CD4-positive, alpha-beta T cell treated with Interleukin-10 for 1 hour (primary cell): Measurements from ENCODE around the gene PCYT1B.
"Not testable (repeated sequence)": the region's sequence is repeated elsewhere in the genome, so short reads cannot be mapped to it uniquely, and the experiment has no call there.

ENCODE experiments used
- DNase-seq: peaks from one replicate; pipeline ENCODE4 v3.0.0-alpha.2; 2020

Gene PCYT1B

DNA sequence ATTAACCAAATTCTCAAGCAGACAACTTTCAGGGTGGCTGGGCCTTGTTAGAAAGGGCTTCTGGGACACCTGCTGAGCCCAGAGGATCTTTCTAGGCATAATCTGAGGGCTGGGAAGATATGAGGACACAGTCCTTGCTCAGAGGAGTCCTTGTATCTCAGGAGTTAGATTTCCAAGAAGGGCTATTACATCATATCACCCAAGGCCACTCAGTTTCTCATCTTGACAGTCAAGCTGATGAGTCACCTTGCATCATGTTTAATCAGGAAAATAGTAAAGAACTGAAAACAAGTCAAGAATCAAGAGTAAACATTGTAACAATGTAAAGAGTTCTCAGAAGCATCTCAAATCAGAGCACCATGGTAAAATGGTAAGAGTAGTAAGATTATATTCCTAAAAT, 4.0 kb downstream of the PCYT1B start:
- no peak for DNase-seq

GRCh38 chrX:24629701-24630100, 17.4 kb downstream of the PCYT1B start:
- no peak for DNase-seq

GRCh38 chrX:24619647-24620046, 27.5 kb downstream of the PCYT1B start:
- no peak for DNase-seq

GRCh38 chrX:24610516-24610915, 36.6 kb downstream of the PCYT1B start:
- no peak for DNase-seq

DNA sequence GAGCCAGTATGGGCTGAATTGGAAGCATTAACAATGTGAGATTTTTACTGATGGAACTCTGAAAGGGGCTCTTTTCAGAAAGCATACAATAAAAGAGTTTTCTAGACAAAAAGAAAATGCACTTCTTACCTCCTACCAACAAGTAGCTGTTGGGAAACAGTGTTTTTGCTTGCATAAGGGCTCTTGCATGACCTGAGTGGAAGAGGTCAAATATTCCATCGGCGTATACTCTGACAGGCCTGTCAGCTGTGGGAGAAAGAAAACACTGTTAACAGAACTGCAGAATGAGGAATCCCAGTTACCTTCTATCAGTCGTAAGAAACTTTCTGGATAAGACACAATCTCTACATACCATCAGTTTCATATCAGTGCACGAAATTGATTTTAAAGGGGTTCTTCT, 39.5 kb downstream of the PCYT1B start:
- no peak for DNase-seq

DNA sequence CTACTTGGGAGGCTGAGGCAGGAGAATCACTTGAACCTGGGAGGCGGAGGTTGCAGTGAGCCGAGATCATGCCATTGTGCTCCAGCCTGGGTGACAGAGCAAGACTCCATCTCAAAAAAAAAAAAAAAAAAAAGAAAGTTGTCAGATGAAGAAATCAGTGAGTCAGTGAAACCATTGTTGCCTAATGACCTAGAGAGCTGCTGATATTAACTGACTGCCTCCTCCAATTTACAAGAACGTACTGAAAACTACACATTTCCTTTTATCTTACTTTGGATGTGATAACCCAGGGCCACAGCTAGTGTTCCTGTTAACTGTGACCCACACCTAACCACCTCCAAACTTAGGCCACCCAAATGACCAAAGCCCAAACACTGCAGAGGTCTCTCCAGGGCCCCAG, 41.2 kb downstream of the PCYT1B start:
- not testable (repeated sequence) for DNase-seq

- no peak for DNase-seq
Observed at GRCh38 chrX:24603191-24603590, 44.0 kb downstream of the PCYT1B start.

GRCh38 chrX:24601858-24602257, 45.3 kb downstream of the PCYT1B start:
- DNase-seq = no peak

- no peak for DNase-seq
Observed at GRCh38 chrX:24594501-24594900, 52.6 kb downstream of the PCYT1B start.

DNA sequence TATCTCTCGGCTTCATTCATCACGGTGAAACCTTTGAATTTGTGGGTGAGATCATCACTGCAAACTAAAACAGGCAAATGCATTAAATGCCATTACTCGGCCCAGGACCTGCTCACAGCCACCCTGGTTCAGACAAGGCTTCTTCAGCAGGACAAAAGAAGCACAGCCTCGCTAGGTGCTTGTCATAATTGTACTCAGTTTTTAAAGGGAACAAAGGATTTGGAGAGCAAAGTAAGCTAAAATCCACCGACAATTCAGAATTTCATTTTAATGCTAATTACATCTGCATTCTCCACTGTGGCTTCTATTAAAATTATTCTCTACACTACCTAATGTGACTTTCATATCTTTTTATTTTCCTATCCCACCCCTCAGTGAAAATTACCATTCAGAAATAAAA, 57.0 kb downstream of the PCYT1B start:
- DNase-seq = no peak

GRCh38 chrX:24577091-24577490, 70.1 kb downstream of the PCYT1B start:
- no peak for DNase-seq

DNA sequence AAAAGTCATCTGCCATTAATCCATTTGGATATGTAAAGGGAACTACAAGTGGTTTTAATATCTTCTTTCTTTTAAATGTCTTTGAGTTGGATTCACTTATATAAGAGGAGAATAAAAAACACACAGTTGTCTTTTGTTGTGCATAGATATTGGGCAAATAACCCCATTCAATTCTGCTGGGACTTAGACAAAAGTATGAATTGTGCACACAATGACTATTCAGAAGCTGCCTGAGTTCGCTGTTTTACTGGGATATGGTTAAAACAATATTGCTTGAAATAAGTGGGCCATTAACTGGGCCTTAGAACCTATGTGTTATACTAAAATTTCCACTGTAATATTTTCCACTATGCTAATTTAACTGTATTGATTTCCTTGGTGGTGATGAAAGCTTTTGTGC, 71.7 kb downstream of the PCYT1B start:
- DNase-seq = no peak

DNA sequence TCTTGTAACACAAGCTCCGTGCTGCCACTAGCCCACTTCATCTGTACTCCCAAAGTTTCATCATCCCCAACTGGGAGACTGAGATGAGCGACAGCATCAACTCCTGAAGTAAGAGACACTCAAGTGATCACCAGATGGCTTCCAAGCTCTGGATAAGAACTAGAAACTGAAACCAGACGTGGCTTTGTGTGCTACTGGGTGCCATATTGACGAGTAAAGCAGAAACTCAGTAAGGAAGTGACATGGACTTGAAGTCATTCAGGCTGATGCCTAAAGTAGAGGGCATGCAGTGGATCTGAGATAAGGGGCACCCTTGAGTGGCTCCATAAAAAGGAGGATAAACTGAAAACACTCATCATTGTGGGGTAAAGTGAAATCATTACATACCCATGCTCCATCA, 72.4 kb downstream of the PCYT1B start:
- DNase-seq = no peak

- no peak for DNase-seq
Observed at GRCh38 chrX:24567169-24567568, 80.0 kb downstream of the PCYT1B start.

DNA sequence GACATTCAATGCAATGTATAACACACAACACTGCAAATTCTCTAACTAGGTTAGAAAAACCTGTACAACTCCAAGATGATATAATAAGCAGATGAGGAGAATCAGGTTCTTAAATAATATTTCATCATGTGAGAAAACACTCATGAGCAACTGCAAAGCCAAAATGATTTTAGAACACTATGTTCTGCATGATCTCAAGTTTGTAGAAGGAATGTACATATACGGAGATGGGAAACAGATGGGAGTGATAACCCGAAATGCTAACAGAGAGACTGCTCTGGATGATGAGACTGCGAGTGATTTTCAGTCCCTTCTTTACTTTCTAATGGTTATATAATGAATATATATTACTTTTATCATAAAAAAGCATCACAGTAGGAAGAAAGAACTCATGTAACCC, 80.9 kb downstream of the PCYT1B start:
- no peak for DNase-seq

DNA sequence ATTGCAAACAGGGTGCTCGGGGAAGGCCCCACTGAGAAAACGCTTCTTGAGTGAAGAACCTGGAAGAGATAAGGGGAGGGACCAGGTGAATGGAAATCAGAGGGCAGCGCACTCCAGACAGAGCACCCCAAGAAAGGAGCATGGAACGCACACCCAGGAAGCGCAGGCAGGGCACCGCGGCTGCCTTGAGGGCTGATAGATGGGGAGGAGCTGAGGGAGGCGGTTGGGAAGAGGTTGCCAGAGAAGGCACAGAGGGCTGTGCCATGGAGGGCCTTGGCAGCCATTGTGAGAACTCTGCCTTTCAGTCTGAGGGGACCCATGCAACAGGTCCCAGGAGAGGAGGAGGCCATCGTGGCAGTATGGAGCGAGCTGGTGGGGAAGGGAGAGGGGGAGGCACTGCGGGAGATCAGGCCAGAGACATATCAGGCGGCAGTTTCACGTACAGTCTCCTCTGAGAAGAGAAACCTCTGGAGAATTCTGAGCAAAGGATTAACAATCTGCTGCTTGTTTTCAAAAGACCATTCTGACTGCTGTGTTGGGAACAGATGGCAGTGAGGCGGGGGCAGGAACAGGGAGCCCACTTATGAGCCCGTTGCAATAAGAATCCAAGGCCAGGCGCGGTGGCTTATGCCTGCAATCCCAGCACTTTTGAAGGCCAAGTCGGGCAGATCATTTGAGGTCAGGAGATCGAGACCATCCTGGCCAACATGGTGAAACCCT, 83.7 kb downstream of the PCYT1B start:
- DNase-seq = no peak

DNA sequence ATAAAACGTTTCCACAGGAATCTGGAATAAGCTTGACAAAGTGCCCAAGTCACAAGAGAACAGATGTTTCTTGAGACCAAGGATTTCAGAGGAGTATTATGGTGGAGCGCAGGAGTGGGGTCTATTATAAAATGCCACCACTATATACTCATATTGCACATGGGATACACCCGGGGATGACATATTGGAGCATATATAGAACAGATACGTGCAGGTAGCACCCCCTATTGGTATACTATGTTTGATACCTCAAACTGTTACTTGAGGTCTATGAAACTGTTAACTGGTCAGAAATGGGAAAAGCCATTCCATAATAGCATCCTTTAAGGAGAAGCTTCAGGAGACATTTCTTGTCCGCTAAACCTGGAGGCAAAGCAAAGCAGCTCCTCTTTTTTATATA, 86.0 kb downstream of the PCYT1B start:
- DNase-seq = no peak

DNA sequence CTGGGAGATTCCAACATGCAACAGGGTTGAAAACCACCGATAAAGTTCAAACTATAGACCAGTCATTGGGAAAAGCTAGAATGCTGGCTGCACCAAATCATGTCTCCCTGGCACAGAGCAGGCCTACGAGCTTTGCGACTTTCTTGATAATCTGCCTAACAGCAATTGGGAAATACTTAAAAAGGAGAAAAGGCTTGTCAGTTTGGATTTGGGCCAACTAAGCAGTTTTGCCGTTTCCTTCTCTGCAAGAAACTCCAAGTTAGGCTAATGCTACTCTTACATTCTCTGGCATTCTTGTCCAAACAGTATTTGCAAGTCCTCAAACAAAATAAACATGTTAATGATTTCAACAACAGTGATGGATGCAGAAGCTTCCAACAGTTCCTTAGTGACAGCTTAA, 94.1 kb downstream of the PCYT1B start:
- DNase-seq = no peak

DNA sequence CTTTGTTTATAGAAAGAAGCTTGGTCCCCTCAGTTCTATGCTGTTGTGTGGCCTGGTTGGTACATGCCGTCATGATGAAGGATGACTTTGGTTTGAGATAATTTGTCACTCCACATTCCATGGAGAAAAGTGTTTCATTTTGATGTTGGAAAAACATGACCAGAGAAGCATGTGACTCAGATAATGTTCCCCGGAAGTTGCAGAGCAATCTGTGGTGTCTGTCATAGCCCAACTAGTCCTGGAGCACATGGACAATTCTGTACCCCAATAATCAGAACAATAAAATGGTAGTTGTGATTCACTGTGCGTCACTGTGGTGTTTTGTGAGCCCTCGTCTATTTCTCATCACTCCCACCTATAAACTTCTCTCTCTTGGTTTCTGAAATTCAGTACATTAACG, 97.0 kb downstream of the PCYT1B start:
- DNase-seq = no peak

DNA sequence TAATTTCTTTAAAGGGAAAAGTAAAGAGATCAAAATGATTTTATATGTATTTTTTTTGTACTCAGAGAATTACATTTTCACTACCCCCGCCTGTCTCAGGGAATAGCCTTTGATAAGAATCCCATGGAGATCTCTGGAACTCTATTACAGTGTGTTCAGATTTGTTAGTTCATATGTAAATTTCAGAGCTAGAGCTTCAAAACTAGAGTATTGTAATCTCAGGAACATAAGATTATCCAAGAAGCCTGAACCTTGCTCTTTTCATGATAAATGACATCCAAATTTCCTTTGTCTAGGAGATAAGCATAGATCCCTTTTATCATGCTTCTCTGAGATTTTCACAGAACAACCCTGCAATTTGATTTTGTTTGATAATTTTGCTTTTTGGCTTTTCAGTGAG, 99.2 kb downstream of the PCYT1B start:
- DNase-seq = no peak

GRCh38 chrX:24542756-24543155, 104.4 kb downstream of the PCYT1B start:
- DNase-seq = no peak

GRCh38 chrX:24536551-24536950, 110.6 kb downstream of the PCYT1B start:
- no peak for DNase-seq

DNA sequence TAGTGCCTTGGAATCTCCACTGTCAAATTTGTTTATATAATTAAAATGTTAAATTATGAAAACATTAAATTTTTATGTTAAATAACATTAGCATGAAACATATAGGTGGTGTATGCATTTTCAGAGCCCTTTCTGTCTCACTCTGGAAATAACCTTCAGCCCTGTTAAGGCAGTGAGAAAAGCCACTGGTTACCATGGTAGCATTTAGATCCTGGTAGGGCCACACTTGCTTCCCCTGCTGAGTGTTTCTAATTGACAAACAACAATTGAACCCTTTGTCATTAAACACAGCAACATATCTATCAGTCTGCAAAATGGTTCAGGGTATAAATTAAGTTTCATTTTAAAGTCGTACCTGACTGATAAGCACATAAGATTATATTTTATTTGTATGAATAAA, 118.5 kb downstream of the PCYT1B start:
- DNase-seq = no peak

- no peak for DNase-seq
Observed at GRCh38 chrX:24526616-24527015, 120.5 kb downstream of the PCYT1B start.

- DNase-seq = no peak
Observed at GRCh38 chrX:24525455-24525854, 121.7 kb downstream of the PCYT1B start.

DNA sequence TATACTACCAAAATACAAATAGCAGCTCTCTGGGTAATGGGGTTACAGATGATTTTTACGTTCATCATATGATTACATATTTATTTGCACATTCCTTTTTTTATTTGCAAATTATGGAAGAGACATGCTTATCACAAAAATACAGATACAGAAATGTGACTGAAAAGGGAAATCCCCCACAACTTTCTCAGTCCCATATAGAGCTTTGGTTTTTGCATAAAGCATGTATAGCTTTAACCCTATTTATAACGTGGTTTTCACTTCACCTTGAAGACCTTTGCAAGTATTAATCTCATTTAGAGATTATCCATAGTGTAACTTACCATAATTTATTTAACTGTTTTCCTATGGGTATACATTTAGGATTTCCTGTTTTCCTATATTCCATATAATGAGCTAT, 126.7 kb downstream of the PCYT1B start:
- no peak for DNase-seq
